Thoracic aorta (tissue), 2 donors: ENCODE data around the gene SCAPER. TPM values are rescaled to one million over a fixed set of nuclear protein-coding genes. Genes with fewer than 3 reads are reported as not detected.
A peak's percentile ranks its signal among the peaks of the same experiment; 100 is the strongest.

Source experiments
- ATAC-seq: fragments of 150-250 bp; one replicate; pipeline ENCODE4 v1.8.0; 2017; ENCODE audit warnings: low read depth; ENCODE audit not compliant: insufficient number of reproducible peaks, low FRiP score
- DNase-seq: peaks from one replicate; pipeline ENCODE4 v3.0.0-alpha.2; 2020; ENCODE audit warnings: low spot score
- H3K27ac ChIP-seq, 2 donors: fragments of 200-600 bp; sonication (generic); 1 replicate in 1 of 2; 2 replicates in 1 of 2; pipeline ENCODE4 v1.5.1; 2016; ENCODE audit warnings: mild to moderate bottlenecking in 2 of 2, moderate library complexity in 2 of 2
- H3K27me3 ChIP-seq: fragments of 200-600 bp; sonication (generic); replicated peaks from 2 replicates; pipeline ENCODE4 v1.6.0; 2016; ENCODE audit warnings: mild to moderate bottlenecking; ENCODE audit not compliant: insufficient read depth
- H3K36me3 ChIP-seq: fragments of 200-600 bp; sonication (generic); one replicate; pipeline ENCODE4 v1.5.1; 2016
- H3K4me1 ChIP-seq, 2 donors: fragments of 200-600 bp; sonication (generic); 1 replicate in 1 of 2; 2 replicates in 1 of 2; pipeline versions ENCODE4 v1.5.1 to v1.6.0; 2016; ENCODE audit warnings: low read depth in 2 of 2, mild to moderate bottlenecking in 1 of 2; ENCODE audit not compliant: control insufficient read depth in 1 of 2
- H3K4me3 ChIP-seq: fragments of 200-600 bp; sonication (generic); 2 replicates; pipeline ENCODE4 v1.5.1; 2016; ENCODE audit warnings: mild to moderate bottlenecking
- H3K9me3 ChIP-seq: fragments of 200-600 bp; sonication (generic); 2 replicates; pipeline ENCODE4 v1.5.1; 2016
- CTCF ChIP-seq: fragments of 200-600 bp; sonication (generic); IDR thresholded peaks from one replicate; pipeline ENCODE4 v1.5.1; 2019; ENCODE audit warnings: antibody characterized with exemption
- total RNA-seq, 2 donors: library from RNA; depleted of rRNA; stranded (reverse); fragments of >200 nt; gene quantifications; one replicate each; pipeline versions ENCODE4 v1.1.0 to v1.2.3, GENCODE V29; 2016

Gene SCAPER
- 10 to 100 TPM; 29.6 to 65.0 TPM for total RNA-seq

GRCh38 chr15:76905013-76905839 lies at the start of gene SCAPER:
SCAPER (minus strand) TSS chr15:76905340; CDS start chr15:76883817, 21,523 bp downstream.
- H3K27ac ChIP-seq, result peak within 1 kb of the TSS; percentile 82 to 89
- H3K9me3 ChIP-seq, result no peaks in the 10 kb centered on the region
- peak within 1 kb of the TSS; percentile 99 for H3K4me3 ChIP-seq
- no peak for TF ChIP-seq CTCF
- H3K4me1 ChIP-seq, result peaks cover 11 to 24% of the 10 kb centered on the region in 2 donors
- H3K27me3 ChIP-seq, result no peaks in the 10 kb centered on the region
- no peaks in the 10 kb centered on the region for H3K36me3 ChIP-seq
- ATAC-seq, result peak; percentile 95
- peak; percentile 56 for DNase-seq

- Histone ChIP-seq H3K36me3 (no peaks in the 10 kb centered on the region), H3K4me3 (no peak overlapping the region), H3K27ac (no peak overlapping the region), H3K9me3 (no peaks in the 10 kb centered on the region), H3K4me1 (no peaks in the 10 kb centered on the region), H3K27me3 (no peaks in the 10 kb centered on the region)
- no peak for TF ChIP-seq CTCF
- no peak for DNase-seq
- ATAC-seq, result no peak
Observed at GRCh38 chr15:76954744-76955143, 49.6 kb upstream of the SCAPER start.

- Histone ChIP-seq H3K27ac (no peak overlapping the region), H3K27me3 (no peaks in the 10 kb centered on the region), H3K9me3 (no peaks in the 10 kb centered on the region), H3K4me3 (no peak overlapping the region), H3K36me3 (peaks cover 3% of the 10 kb centered on the region), H3K4me1 (no peaks in the 10 kb centered on the region)
- TF ChIP-seq CTCF, result no peak
- DNase-seq (no peak), ATAC-seq (no peak)
Observed at GRCh38 chr15:76953913-76954312, 48.8 kb upstream of the SCAPER start.

- ATAC-seq, result no peak
- TF ChIP-seq CTCF, result no peak
Observed at GRCh38 chr15:76951220-76951619, 46.1 kb upstream of the SCAPER start.

GRCh38 chr15:76947454-76947853 lies 42.3 kb upstream of the SCAPER start:
- no peak for DNase-seq
- no peak for ATAC-seq
- H3K9me3 ChIP-seq, result no peaks in the 10 kb centered on the region
- H3K27ac ChIP-seq, result no peak overlapping the region
- H3K36me3 ChIP-seq, result peaks cover 5% of the 10 kb centered on the region
- no peak for TF ChIP-seq CTCF
- no peak overlapping the region for H3K4me3 ChIP-seq
- no peaks in the 10 kb centered on the region for H3K4me1 ChIP-seq
- H3K27me3 ChIP-seq, result no peaks in the 10 kb centered on the region

More at GRCh38 chr15:76951220-76951619, 46.1 kb upstream of the SCAPER start:
- Histone ChIP-seq H3K4me3 (no peak overlapping the region), H3K27me3 (no peaks in the 10 kb centered on the region), H3K36me3 (peaks cover 5% of the 10 kb centered on the region), H3K27ac (no peak overlapping the region), H3K9me3 (no peaks in the 10 kb centered on the region), H3K4me1 (no peaks in the 10 kb centered on the region)
- no peak for DNase-seq
